DMS53 treated with DMSO at 0.1 percent for 48 hours (cell line): ENCODE results near the gene DNHD1.

ENCODE experiments used
- DNase-seq: peaks from one replicate; lab custom pipeline; 2025; ENCODE audit not compliant: unreplicated experiment; lab: John Stamatoyannopoulos, UW

Gene DNHD1, protein sequence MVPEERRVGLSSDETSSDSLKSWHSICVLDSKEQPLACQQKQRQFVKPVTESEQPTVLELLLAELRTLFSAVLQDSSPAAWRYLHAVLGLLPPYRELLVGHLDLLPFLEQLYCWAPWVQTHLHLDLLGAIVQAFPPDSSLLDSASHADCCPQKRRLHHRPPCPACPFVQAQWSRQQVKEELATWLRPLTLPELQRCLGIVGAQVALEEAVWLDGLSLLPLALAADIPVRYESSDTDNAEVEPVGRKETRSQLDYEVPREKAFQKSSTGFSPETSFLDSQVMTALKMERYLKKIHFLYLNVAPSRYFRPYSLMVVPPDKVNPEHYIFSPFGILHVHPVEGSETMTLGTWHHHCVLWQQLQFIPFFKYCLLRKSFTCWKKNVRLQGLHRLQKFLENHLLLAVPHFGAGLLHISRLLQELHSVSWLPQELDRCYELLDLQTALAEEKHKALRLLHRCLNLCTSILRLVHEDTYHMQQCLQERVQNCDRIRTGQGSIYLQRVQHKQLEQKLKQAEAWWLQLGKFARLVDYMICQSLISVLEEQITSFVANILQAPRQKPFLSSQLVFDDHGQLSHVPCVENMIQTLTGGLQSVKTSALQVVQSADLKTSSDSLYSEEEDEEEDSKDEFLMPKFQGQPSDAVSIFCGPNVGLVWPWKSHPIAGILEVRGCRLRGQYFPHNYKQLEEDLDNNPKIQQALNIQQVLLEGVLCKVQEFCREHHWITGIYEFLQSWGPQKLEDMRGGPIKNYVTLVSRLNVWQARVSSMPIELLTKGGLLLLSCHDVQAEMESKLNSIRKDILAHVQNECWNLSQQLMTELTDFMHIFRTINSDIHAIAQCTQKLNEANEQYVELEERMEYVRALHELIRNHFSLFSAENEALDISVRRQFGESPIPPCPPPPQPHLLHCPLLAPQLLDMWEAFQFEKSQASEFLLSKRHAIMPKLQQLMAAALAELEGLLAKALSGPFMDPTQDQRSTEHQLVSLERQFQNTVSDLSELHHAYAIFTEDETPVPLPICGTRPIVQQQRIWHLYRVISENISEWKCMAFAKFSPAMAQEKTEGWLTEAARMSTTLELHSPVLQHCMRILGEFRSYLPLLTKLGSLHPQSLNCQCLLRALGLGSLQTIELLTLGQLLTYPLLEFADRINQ (N-terminal part only)

GRCh38 chr11:6497069-6497839, at the start of gene DNHD1:
TSS of gene DNHD1 (plus strand) at chr11:6497280. CDS start at chr11:6498216, 936 bp downstream.
- no peak for DNase-seq

DNA sequence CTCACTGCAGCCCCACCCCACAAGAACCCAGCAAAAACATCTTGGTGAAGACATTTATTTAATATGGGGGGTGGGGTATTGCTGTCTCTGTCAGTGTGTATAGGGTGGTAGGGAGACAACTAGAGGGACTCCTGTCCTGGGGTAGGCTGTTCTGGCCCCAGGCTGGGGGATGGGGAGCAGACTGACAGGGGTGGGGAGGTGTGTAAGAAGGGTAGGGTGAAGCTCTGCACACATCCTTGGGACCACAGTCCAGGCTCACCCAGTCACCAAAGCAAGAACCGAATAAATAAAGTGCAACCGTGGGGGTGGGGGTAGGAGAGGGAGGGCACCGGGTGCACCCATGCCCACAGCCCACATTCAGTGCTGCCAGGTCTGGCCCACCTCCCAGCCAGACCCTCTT, 48.5 kb upstream of the DNHD1 start:
- DNase-seq, result no peak

DNA sequence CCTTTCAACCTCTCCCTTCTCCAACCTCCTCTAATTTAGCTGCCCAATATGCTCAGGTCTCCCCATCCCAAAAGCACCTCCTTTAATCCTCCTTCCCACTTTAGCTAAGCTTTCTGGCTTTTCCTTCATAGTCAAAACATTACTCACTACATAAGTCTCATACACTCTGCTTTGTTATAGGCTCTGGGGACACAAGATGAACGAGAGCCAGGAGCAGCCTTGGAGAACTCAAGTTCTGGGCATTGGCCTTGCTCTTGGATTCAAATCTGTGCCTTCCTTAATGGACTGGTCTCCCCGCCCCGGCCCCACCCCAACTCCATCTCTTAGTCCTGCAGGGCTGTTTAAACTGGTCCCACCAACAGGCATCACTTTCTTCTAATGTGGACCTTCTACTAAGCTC, 44.9 kb upstream of the DNHD1 start:
- no peak for DNase-seq

DNA sequence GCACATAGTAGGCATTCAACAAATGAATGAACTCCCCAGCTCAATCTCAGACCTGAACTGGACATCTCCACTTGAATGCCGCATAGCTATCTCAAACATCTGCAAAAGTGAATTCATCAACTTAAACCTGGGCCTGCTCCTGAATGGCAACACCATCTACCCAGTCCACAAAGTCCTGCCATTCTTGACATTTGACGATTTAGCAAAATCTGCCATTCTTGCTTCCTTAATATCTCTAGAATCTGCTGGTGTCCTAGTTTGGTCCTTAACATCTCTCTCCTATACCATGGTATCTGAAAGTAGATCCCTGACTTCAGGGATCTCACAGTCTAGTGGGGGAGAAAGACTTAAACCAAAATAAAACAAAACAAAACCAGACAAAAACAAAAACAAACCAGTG, 43.9 kb upstream of the DNHD1 start:
- no peak for DNase-seq

- peak; percentile 21 for DNase-seq
Observed at GRCh38 chr11:6455070-6455469, 42.0 kb upstream of the DNHD1 start.

DNA sequence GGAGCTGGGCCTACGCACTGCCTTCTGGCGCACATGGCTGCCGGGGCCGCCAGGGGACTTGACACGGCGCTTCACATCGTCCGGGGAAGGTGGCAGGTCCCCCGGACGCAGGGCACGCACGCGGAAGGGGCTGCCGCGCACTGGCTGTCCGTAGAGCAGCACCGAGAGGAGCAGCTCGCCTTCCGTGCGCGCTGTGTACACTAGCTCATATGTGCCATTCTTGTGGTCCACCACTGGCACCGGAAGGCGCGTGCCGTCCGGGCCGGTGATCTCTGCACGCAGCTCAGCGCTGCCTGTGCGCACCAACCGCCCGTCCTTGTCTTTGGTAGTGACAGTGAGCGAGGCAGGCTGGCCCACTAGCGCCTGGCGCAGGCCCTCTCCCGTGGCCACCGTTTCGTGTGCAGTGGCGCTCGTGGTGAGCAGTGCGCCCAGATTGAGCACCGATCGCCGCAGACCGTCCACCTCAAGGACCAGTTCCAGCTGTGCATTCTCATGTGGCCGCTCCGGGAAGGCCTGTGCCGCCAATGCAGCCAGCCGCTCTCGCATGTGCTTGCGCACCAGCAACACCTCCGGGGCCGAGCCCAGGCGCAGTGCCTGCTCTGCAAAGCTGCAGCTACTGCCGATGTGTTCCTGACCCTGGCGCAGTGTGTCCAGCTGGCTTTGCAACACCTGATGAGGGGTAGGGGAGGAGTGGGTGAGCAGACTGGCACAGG, 40.6 kb upstream of the DNHD1 start:
- DNase-seq, result no peak

DNA sequence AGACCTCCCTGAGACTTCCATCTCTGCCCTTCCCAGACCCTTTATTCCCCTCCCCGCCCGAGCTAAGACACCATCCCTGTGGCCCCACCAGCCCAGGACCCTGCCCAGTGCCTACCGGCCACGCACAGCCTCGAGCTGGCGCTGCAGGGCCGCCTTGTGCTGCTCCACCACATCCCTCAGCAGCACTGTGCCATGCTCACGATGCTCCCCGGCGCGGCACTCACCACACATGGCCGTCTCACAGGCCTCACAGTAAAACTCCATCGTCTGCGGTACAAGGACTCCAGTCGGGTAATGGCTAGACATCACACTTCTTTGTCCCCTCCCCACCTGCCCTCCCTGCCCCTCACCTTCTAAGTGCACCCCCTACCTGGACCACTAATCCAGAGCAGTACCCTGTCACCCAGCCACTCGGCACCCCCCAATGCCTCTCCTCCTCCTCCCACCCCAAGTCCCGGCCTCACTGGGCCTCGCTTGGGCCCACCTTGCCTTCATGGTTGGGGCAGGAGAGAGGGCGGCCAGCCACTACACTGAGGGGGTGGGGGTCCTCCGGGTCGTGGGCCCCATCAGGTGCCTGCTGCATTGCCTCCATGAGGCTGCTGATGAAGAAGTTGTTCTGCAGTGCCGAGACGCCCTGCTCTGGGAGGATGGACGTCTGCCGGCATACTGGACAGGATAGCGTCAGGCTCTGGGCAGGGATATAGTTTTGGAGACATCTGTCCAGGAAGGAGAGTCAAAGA, 39.3 kb upstream of the DNHD1 start:
- no peak for DNase-seq

DNA sequence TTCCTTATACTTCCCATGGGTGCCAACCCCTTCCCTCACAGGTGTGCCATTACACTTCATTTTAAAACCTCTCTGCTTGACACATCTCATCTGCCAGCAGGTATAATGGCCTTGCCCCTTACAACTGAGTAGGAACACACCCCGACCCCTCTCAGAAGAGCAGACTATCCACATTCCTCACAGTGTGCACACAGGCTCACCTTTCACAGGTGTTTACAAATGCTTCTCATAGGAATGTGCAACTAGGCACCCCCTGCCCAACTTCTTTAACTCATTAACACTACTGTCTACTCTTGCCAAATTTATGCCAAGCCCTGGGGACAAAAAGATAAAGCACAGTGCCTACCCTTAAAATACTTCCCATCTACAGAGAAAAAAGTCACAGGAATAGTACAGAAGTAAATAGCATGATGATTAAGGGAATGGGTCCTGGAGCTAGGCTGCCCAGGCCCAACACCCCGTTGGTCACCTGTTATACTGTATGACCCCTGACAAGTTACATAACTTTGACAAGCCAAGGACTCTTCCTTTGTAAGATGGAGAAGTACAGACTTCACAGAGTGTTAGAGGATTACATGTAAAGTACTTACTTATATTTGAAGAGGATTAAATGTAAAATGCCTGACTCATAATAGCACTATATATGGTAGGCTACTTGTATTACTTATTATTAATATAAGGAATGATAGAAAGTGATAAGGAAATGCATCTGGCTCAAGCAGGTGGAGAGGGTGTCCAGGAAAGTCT, 38.6 kb upstream of the DNHD1 start:
- no peak for DNase-seq

DNA sequence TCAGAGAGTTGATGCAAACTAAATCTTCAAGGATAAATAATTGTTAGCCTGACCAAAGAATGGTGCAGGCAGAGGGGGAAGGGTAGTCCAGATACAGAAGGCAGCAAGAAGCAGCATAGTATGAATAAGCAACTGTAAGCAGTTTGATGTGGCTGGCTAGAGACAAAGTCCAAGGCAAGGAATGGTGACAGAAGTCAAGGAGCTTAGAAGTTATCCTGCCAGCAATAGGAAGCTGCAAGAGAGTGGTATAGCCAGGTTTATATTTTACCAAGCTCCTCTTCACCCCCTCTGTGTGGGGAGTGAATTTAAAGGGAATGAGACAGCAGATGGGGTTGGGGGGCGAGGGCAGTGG, 38.0 kb upstream of the DNHD1 start:
- DNase-seq, result no peak

DNA sequence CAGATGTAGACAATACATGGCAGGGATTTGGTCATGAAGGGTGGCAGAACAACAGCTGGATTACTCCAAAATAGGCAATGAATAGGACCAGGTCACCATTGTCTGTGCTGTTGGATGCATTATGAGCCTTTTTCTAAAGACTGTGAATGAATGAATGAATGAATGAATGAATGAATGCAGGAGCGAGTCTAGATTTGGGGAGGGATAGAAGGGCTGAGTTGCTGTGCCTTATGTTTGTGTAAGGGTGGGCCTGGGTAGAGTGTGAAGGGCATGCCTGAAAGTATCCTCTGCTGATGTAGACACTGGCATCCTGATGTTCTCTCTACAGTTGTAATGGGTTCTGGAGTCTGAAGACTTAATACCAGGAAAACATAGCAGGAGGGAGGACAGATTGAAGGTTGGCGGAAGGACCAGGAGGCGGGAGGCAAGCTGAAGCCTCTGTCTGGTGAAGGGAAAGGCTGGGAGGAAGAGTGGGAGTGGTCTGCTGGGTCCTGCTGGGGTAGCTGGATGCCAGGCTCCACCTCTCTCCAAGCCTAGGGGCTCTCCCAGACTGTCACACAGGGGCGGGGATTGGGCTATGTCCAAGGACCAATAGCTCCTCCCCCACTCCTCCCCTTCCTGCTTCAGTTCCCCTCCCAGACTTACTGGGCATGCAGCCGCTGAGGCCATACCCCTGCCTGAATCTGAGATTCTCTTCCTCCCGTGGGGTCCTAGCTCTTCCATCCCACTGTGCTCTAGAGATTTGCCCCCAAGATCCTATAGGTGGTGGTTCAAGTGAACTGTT, 28.2 kb upstream of the DNHD1 start:
- no peak for DNase-seq

DNA sequence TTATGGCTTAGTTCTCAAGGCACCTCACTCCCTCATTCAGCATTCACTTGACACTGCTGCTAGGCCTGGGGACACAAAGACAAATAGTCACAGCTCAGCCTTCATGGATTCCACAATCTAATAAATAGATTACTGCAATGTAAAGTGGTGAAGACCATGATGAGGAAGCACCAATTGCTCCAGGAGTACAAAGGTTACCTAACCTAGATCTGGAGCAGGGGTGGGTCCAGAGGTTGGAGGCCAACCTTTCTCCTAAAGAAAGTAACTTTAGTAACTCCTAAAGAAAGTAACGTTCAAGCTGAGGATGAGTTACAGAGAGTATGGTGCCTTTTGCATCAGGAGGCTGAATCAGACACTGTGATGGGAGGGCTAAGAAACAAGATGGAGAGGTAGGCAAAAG, 27.5 kb upstream of the DNHD1 start:
- DNase-seq, result no peak

- no peak for DNase-seq
Observed at GRCh38 chr11:6472934-6473333, 24.1 kb upstream of the DNHD1 start.

- peak; percentile 72 for DNase-seq
Observed at GRCh38 chr11:6473451-6474412, 23.3 kb upstream of the DNHD1 start, which contains the start of gene TRIM3. TSS of gene TRIM3 (minus strand) at chr11:6473941. CDS start at chr11:6465695, 8,246 bp downstream.

GRCh38 chr11:6474413-6474792, 22.7 kb upstream of the DNHD1 start:
- no peak for DNase-seq

- no peak for DNase-seq
Observed at GRCh38 chr11:6474806-6475500, 22.1 kb upstream of the DNHD1 start.

DNA sequence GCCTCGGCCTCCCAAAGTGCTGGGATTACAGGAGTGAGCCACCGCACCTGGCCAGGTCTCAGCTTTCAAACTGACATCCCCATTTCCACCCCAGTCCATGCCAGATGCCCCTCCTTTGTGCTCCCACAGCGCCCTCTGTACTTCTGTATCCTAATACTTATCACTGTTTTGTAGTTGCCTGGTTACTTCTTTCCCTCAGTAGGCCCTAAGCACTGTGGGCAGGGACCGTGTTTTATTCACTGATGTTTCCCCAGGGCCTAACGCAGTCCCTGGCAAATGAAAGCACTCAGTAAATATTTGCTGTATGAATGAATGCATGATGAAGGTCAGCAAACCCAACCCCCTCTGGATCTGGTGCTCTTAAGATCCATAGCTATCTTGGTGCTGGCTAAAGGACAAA, 21.1 kb upstream of the DNHD1 start:
- peak; percentile 48 for DNase-seq
